AG10803 (cell line): ENCODE measurements around the gene KPNA4.

ENCODE experiments used
- DNase-seq: peaks from one replicate; pipeline ENCODE4 v3.0.0; 2010; ENCODE audit warnings: low read depth
- H3K4me3 ChIP-seq: 2 replicates; pipeline ENCODE4 v1.5.1; 2011; ENCODE audit warnings: mild to moderate bottlenecking, low read length, control low read depth
- CTCF ChIP-seq: conservative IDR thresholded peaks from 2 replicates; pipeline ENCODE4 v1.5.1; 2011; ENCODE audit warnings: mild to moderate bottlenecking, low read length, control low read depth, inconsistent platforms

The KPNA4 gene

GRCh38 chr3:160490166-160490565, 75.2 kb downstream of the KPNA4 start:
- DNase-seq, result no peak

GRCh38 chr3:160486459-160486869, 78.9 kb downstream of the KPNA4 start:
- peak; percentile 57 for TF ChIP-seq CTCF
- DNase-seq, result peak; percentile 71
- no peak overlapping the region for H3K4me3 ChIP-seq

More at GRCh38 chr3:160490166-160490565, 75.2 kb downstream of the KPNA4 start:
- no peak overlapping the region for H3K4me3 ChIP-seq
- no peak for TF ChIP-seq CTCF

GRCh38 chr3:160482796-160483195, 82.6 kb downstream of the KPNA4 start:
- no peak overlapping the region for H3K4me3 ChIP-seq
- no peak for DNase-seq
- TF ChIP-seq CTCF, result no peak

- DNase-seq, result no peak
- no peak overlapping the region for H3K4me3 ChIP-seq
Measured at GRCh38 chr3:160481856-160482255, 83.5 kb downstream of the KPNA4 start.

GRCh38 chr3:160480931-160481330, 84.4 kb downstream of the KPNA4 start:
- H3K4me3 ChIP-seq, result no peak overlapping the region
- no peak for TF ChIP-seq CTCF
- DNase-seq, result no peak

More at GRCh38 chr3:160481856-160482255, 83.5 kb downstream of the KPNA4 start:
- TF ChIP-seq CTCF, result no peak

GRCh38 chr3:160479376-160479775, 86.0 kb downstream of the KPNA4 start:
- no peak for TF ChIP-seq CTCF
- H3K4me3 ChIP-seq, result no peak overlapping the region
- no peak for DNase-seq

- DNase-seq, result peak; percentile 80
- no peak overlapping the region for H3K4me3 ChIP-seq
- TF ChIP-seq CTCF, result no peak
Measured at GRCh38 chr3:160478338-160478737, 87.0 kb downstream of the KPNA4 start.
